ENCODE measurements around the gene TOM1L1. TPM values are rescaled to one million over a fixed set of nuclear protein-coding genes. Genes with fewer than 3 reads are reported as not detected.
A peak's percentile ranks its signal among the peaks of the same experiment; 100 is the strongest.

TOM1L1 gene
- total RNA-seq, 1 donor from 2014 or later = 76.0 TPM

GRCh38 chr17:54992797-54993639 lies 92.4 kb downstream of the TOM1L1 start:
- Histone ChIP-seq H3K27me3 (ENCODE audit: control insufficient read depth, insufficient read depth, low read length) (no peaks in the 10 kb centered on the region), H3K4me3 (ENCODE audit: low read depth, low read length) (no peak overlapping the region), H3K36me3 (ENCODE audit: control insufficient read depth, insufficient read depth, low read length) (no peaks in the 10 kb centered on the region)
- TF ChIP-seq CTCF (IDR thresholded peaks at IDR 0.05; ENCODE audit: insufficient read depth, low read length, poor library complexity, severe bottlenecking) = peak; percentile 53
- DNase-seq (ENCODE audit: low read depth) = peak; percentile 2

GRCh38 chr17:54996441-54996840 lies 95.8 kb downstream of the TOM1L1 start:
- Histone ChIP-seq H3K27me3 (ENCODE audit: control insufficient read depth, insufficient read depth, low read length) (no peaks in the 10 kb centered on the region), H3K4me3 (ENCODE audit: low read depth, low read length) (no peak overlapping the region), H3K36me3 (ENCODE audit: control insufficient read depth, insufficient read depth, low read length) (no peaks in the 10 kb centered on the region)
- TF ChIP-seq CTCF (IDR thresholded peaks at IDR 0.05; ENCODE audit: insufficient read depth, low read length, poor library complexity, severe bottlenecking) = no peak
- DNase-seq (ENCODE audit: low read depth) = no peak

GRCh38 chr17:55002458-55002857 lies 101.8 kb downstream of the TOM1L1 start:
- Histone ChIP-seq H3K36me3 (ENCODE audit: control insufficient read depth, insufficient read depth, low read length) (no peaks in the 10 kb centered on the region), H3K4me3 (ENCODE audit: low read depth, low read length) (no peak overlapping the region), H3K27me3 (ENCODE audit: control insufficient read depth, insufficient read depth, low read length) (no peaks in the 10 kb centered on the region)
- DNase-seq (ENCODE audit: low read depth) = no peak
- no peak for TF ChIP-seq CTCF (IDR thresholded peaks at IDR 0.05; ENCODE audit: insufficient read depth, low read length, poor library complexity, severe bottlenecking)

- Histone ChIP-seq H3K4me3 (ENCODE audit: low read depth, low read length) (no peak overlapping the region), H3K36me3 (ENCODE audit: control insufficient read depth, insufficient read depth, low read length) (no peaks in the 10 kb centered on the region), H3K27me3 (ENCODE audit: control insufficient read depth, insufficient read depth, low read length) (no peaks in the 10 kb centered on the region)
- no peak for TF ChIP-seq CTCF (IDR thresholded peaks at IDR 0.05; ENCODE audit: insufficient read depth, low read length, poor library complexity, severe bottlenecking)
- DNase-seq (ENCODE audit: low read depth) = no peak
Measured at GRCh38 chr17:55004484-55004883, 103.8 kb downstream of the TOM1L1 start.

- TF ChIP-seq CTCF (IDR thresholded peaks at IDR 0.05; ENCODE audit: insufficient read depth, low read length, poor library complexity, severe bottlenecking) = peak; percentile 37
- Histone ChIP-seq H3K4me3 (ENCODE audit: low read depth, low read length) (no peak overlapping the region), H3K36me3 (ENCODE audit: control insufficient read depth, insufficient read depth, low read length) (no peaks in the 10 kb centered on the region), H3K27me3 (ENCODE audit: control insufficient read depth, insufficient read depth, low read length) (no peaks in the 10 kb centered on the region)
- DNase-seq (ENCODE audit: low read depth) = no peak
Measured at GRCh38 chr17:55005520-55005919, 104.9 kb downstream of the TOM1L1 start.

Other genes with a start within 250 kb of the TOM1L1 start
- gene COX11, start 67.8 kb downstream of the TOM1L1 start, total RNA-seq = 33.3 and 59.1 TPM in 2 replicates
- gene STXBP4, start 67.9 kb downstream of the TOM1L1 start, total RNA-seq = 24.0 and 40.1 TPM in 2 replicates